HG03066 (cell line): Measurements from ENCODE around the gene ARL15.

Experiments used
- ATAC-seq: cut with Tn5 transposase; IDR thresholded peaks from one replicate; pipeline ENCODE4 v1.9.1; 2021; ENCODE audit warnings: low read depth; ENCODE audit not compliant: unreplicated experiment

Gene ARL15

DNA sequence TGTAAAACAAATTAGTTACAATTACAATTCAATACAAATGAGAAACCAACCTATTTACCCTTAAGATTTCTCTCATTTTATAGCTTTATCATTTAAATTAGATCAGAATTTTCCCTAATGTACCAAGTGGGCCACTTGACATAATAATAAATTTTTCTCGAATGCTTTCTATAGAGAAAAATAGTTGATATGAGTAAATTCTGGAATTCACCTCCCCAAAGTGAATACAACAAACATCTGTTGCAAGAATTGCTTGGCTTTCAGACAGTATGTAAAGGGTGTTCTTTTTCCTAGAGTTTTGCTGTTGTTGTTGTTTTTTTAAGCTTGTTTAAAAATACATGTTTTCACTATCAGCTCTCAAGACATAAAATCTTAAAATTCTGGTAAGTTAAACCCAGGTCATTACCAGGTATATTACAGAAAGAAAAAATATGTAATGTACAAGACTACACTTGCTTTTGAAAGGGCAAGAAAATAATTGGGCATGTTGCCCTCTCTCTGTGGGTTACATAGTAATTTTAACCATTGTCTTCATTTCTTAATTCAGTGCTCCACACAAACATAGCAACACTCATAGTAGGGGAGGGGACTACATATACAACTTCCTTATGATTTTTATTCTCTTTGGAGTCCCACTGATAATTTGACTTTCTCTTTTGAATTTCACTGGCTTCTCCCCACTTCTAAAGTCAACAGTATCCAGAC is 200.6 kb downstream of the ARL15 start:
- ATAC-seq, result no peak

DNA sequence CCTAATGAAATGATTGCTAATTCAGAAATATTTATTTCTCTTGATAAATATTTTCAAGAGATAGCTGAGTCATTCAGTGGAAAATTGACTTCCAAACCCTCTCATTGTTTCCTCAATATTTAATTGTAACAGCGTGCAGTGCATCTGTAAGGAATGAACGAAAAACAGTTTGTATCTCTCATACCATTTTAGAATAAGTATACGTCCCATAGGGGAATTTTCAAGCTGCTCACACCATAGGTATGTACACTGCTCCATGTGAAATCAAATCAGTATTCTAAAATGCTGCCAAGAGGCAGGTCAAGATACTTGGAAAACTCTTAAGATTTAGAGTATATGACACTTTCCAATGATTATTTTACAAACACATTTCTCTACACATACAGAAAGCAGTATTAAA is 202.2 kb downstream of the ARL15 start:
- no peak for ATAC-seq

DNA sequence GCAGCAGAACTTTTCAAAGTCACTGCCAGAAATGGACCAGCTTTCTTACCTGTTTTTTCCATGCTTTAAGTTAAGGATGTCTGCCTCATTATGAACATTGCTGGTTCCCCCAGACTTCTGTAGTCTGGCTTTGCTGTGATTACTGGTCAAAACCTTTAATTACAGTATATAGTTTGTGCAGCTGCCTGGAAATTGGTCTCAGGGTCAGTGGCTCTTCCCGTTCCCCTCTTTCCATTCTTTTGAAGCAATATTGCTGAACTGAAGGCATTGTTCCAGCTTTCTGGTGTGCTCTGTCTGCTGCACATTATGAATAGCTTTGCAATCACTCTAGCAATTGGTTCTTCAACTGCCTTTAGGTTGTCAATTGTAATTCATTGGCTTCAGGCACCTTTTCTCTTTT is 206.5 kb downstream of the ARL15 start:
- ATAC-seq, result no peak

- ATAC-seq, result no peak
These were observed 212.1 kb downstream of the ARL15 start for GRCh38 chr5:54098267-54098666.

DNA sequence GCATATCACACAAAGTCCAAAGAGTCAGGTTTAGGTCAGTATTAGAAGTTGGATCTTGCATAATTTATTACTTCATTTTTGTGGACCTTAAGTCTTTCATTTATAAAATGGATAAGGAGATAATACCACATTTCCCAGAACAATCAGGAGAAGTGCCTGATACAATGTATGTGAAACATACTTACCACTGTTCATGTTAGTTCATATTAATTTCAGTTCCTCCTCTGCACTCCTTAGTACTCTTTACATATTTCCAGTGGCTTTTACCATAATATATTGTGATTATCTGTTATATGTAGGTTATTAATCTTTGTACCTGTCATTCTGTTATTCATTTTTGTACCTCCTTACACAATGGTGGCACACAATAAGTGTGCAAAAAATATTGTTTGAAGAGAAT is 214.4 kb downstream of the ARL15 start:
- ATAC-seq, result no peak

GRCh38 chr5:54094706-54095105 is 215.7 kb downstream of the ARL15 start:
- ATAC-seq, result no peak

DNA sequence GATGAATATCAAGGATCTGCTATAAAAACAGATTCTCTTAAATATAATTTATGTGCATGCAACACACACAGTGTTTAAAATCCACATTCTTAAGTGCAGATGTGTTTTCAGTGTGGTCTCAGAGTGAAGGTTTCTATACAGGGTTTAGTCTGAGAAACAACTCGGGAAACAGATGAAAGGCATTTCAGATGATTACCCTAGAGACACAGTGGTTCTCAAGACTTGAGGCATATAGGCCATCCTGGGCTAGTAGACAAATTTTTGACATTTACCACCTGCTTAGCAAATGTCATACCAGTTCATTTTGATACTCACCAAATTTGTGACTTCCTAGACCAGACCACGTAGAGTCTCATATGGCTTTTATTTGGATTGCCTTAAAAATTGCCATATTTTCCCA is 216.5 kb downstream of the ARL15 start:
- no peak for ATAC-seq

GRCh38 chr5:54093081-54093492 is 217.3 kb downstream of the ARL15 start:
- no peak for ATAC-seq

DNA sequence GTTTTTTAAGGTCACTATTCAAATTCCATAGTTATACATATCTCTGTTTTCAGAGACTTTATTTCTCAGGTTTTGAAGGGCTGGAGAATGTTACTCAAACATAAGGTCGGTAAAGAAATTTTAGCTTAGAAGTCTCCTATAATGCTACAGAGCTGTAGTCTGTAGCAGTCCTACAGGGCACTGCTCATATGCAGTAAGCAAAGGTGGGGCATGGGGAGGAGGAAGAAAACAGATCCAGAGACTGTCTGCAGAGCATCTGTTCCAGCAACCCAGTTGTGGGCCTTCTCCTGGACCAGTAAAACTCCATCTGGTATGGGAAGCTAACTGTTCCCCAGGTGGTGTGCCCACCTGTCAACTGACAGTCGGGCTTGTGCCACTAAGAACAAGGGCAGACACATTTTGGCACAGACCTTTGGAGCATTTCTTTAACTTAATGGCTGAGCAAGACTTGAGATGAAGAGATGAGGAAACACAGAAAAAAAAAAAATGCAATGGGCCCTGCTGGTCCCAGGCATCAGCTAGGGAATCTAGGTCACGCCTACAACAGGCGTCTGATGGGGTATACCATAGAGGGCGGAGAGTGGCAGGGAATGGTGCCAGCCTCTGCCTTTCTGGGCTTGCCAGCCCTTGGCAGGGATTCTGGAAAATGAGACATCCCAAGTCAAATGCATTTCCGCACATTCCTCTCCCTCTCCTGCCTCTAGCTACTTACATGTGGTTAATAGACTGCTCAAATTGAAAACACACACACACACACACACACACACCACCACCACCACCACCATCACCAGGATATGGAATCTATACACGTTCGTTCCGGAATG is 218.9 kb downstream of the ARL15 start:
- ATAC-seq, result no peak

- ATAC-seq, result no peak
These were observed 219.8 kb downstream of the ARL15 start for GRCh38 chr5:54090495-54091120.

DNA sequence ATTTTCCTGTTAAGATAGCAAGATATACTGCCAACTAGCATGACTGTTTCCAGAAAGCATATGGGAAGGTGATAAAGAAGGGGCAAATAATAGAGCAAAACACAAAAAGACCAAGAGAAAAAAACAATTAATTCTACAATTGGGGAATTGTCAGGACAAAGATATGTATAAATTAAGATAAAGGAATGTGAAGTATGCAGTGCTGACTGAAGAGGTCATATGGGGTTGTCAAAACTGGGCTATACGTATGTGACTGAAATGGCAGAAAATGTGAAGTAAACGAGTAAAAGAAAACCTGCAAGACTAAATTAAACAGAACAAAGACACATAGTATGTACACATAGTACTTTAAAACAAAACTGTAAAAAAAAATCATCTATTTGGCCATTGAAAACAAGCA is 222.3 kb downstream of the ARL15 start:
- ATAC-seq, result no peak

- ATAC-seq, result no peak
These were observed 222.9 kb downstream of the ARL15 start for GRCh38 chr5:54087436-54087835.

DNA sequence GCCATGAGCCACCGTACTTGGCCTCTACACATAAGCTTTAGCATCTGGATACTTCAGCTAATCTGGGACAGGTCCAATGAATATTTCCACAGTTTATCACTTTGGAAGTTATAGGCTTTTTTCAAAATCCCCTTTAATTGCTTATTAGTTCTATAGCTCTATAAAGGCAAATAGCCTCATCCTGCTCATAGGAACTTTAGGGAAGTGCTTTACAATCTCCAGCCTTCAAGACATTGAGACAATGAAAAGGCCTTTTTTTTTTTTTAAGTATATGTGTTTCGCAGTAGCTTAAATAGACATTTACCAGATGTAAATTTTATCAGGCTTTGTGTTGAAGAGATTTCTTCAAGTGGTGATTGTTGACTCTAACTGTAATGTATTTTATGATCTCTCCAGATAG is 224.2 kb downstream of the ARL15 start:
- ATAC-seq, result no peak

- ATAC-seq, result no peak
These were observed 225.7 kb downstream of the ARL15 start for GRCh38 chr5:54084696-54085095.

GRCh38 chr5:54083851-54084250 is 226.5 kb downstream of the ARL15 start:
- no peak for ATAC-seq

DNA sequence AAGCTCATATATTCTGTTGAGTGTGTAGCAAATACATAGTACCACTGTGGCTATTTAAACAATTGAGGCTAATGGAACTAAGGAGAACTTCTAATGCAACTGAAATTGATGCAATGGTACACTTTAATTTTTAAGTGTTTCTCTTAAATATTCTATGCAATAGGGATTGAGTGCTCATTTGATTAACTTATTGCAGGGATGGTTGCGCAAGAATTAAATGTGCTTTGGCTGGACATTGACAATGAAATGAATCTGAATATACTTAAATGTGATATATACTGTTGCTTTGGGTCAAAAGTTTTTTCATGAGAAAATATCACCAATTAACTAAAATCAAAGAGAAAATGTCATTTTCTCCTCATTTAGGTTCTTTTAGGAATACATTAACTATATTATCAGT is 227.1 kb downstream of the ARL15 start:
- ATAC-seq, result no peak

DNA sequence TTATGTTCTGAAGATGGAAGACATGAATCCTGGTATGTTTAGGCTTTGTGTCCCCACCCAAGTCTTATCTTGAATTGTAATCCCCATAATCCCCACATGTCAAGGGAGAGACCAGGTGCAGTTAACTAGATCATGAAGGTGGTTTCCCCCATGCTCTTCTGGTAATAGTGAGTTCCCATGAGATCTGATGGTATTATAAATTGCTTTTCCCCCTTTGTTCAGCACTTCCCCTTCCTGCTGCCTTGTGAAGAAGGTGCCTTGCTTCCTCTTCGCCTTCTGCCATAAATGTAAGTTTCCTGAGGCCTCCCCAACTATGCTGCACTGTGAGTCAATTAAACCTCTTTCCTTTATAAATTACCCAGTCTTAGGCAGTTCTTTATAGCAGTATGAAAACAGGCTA is 229.0 kb downstream of the ARL15 start:
- ATAC-seq, result no peak

- ATAC-seq, result no peak
These were observed 229.5 kb downstream of the ARL15 start for GRCh38 chr5:54080831-54081230.

- no peak for ATAC-seq
These were observed 236.6 kb downstream of the ARL15 start for GRCh38 chr5:54073735-54074134.

DNA sequence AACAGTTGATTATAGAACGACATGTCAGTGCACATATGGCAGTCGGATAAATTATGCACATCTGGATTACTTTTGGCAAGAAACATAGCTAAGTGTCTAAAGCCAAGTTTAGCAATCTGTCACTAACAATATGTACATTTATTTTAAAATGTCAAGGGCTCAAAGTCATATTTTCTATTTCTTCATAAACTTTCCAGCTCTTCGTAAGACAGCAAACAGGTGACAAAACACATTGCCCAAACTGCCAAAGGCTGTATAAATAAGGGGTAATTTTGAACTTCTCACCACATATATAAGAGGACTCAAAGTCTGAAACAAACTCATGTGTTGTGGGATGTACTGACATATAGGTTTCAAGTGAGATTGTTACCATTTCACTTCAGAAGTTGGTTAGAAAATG is 237.2 kb downstream of the ARL15 start:
- no peak for ATAC-seq

GRCh38 chr5:54066433-54066832 is 243.9 kb downstream of the ARL15 start:
- ATAC-seq, result no peak

GRCh38 chr5:54063817-54064216 is 246.6 kb downstream of the ARL15 start:
- ATAC-seq, result no peak
